ENCODE results near the gene ABHD13.
"Not testable (repeated sequence)": the region's sequence is repeated elsewhere in the genome, so short reads cannot be mapped to it uniquely, and the experiment has no call there.

The ABHD13 gene

DNA sequence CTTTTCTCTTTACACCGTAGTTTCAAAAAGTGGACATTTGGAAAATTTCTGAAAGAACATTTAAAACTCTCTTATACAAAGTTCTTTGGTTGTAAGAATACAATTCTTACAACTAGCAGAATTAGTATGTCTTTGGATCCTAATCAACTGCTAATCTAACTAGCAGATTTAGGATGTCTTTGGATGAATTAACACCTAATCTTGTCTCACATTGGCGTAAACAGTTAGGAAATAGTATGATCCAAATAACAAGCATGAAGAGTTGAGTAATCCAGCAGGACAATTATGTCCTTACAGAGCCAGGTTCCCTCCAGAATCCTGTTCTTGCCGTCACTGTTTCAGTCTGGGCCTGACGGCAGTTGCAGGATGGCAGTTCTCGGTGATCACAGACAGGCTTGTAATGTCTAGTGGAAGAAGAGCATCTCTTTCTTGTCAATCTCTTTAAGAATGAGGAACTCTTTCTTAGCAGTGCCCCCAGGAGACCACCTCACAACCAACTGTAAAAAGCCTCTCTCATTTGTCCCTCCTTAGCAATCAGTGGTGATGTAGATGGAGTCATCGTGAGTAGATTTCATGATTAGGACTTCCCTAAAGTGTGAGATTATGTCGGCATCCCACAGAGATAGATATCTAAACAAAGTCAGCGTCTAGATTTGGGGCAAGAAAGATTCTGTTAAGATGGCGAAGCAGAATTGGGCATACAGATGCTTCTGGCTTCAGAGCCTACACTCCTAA is 45.6 kb downstream of the ABHD13 start:
- no peak for DNase-seq (ENCODE audit: low spot score)
- TF ChIP-seq, protein P1, sequence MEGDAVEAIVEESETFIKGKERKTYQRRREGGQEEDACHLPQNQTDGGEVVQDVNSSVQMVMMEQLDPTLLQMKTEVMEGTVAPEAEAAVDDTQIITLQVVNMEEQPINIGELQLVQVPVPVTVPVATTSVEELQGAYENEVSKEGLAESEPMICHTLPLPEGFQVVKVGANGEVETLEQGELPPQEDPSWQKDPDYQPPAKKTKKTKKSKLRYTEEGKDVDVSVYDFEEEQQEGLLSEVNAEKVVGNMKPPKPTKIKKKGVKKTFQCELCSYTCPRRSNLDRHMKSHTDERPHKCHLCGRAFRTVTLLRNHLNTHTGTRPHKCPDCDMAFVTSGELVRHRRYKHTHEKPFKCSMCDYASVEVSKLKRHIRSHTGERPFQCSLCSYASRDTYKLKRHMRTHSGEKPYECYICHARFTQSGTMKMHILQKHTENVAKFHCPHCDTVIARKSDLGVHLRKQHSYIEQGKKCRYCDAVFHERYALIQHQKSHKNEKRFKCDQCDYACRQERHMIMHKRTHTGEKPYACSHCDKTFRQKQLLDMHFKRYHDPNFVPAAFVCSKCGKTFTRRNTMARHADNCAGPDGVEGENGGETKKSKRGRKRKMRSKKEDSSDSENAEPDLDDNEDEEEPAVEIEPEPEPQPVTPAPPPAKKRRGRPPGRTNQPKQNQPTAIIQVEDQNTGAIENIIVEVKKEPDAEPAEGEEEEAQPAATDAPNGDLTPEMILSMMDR (IDR thresholded peaks at IDR 0.05; ENCODE audit: extremely low read depth, missing control alignments), result no peak

DNA sequence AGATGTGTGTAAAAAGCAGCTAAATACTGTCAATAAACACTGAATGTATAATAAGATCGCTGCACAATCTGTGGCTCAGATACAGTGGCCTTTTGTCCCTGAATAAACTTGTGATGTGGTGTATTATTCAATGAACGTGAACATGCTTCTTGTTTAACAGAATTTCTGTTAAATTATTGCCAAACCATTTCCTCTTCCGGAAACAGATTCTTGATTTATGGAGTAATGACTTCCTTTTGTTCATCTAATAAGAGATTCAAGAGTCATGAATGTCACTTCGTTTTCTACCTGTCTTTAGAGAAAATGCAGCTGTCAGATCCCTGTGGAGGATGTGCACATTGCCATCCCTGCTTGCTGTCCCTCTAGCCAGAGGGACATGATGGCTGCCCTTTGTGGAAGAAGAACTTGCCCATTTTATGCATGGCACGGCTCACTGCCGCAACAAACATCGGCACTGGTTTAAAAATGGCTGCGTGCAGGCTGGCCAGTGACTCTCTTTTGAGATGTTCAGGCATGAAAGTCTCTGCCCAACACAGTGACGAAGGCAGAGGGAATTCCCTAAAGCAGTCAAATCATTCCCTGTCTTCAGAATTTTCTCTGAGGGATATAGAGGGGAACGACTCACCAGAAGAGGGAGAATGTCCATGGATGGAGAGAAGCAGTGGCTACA is 48.3 kb downstream of the ABHD13 start:
- DNase-seq (ENCODE audit: low spot score), result no peak

DNA sequence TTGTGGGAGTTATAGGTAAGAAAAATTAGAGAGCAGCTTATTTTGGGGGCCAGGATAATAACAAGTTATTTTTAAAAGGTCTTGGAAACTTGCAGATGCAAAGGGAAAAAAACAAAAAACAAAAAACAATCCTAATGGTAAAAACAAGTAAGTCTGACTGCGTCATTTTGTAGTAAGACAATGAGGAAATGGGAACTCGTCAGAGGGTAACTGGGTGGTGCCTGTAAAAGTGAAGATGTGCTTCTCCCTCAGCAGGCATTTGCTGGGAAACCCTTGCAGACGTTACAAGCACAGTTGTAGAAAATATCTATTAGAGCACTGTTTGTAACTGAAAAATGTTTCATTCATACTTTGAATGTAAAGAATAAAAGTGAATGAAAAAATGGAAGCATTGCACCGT is 49.2 kb downstream of the ABHD13 start:
- TF ChIP-seq, protein P1 (IDR thresholded peaks at IDR 0.05; ENCODE audit: extremely low read depth, missing control alignments), result no peak
- no peak for DNase-seq (ENCODE audit: low spot score)

More for the DNA sequence above, 48.3 kb downstream of the ABHD13 start:
- TF ChIP-seq, protein P1 (IDR thresholded peaks at IDR 0.05; ENCODE audit: extremely low read depth, missing control alignments), result no peak

DNA sequence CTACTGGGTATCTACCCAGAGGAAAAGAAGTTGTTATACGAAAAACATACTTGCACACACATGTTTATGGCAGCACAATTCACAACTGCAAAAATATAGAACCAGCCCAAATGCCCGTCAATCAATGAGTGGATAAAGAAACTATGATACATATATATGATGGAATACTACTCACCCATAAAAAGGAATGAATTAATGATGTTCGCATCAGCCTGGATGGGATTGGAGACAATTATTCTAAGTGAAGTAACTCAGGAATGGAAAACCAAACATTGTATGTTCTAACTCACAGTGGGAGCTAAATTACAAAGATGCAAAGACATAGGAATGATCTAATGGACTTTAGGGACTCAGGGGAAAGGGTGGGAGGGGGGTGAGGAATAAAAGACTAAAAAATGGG is 49.7 kb downstream of the ABHD13 start:
- not testable (repeated sequence) for DNase-seq (ENCODE audit: low spot score)

DNA sequence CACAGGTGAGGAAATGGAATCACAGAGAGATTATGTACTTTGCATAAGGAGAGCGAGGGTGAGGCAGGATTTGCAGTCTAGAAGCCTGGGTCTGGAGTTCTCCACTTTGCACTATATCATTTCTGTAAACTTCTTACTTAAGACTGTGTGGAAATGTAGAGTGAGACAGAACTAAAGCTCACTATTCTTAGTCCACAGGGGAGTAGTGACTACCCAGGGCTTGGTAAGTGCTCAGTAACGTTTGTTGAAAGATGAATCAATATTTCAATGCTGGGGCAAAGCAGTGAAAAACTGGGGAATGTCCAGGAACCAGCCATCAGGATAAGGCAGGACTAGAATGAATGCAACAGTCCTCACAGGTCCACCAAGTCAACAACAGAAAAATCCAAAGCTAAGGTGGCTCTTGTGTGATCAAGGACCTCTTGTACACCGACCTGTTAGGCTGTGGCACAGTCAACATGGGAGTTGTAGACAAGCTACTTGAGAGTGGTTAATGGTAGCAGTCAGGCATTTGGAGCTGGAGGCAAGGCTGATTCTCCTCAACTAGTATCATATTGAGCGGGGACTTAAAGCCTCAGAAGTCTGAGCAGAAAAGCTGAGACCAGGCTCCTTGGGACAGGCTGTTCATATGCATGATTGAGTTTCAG is 50.4 kb downstream of the ABHD13 start:
- DNase-seq (ENCODE audit: low spot score), result no peak
- TF ChIP-seq, protein P1 (IDR thresholded peaks at IDR 0.05; ENCODE audit: extremely low read depth, missing control alignments), result no peak

DNA sequence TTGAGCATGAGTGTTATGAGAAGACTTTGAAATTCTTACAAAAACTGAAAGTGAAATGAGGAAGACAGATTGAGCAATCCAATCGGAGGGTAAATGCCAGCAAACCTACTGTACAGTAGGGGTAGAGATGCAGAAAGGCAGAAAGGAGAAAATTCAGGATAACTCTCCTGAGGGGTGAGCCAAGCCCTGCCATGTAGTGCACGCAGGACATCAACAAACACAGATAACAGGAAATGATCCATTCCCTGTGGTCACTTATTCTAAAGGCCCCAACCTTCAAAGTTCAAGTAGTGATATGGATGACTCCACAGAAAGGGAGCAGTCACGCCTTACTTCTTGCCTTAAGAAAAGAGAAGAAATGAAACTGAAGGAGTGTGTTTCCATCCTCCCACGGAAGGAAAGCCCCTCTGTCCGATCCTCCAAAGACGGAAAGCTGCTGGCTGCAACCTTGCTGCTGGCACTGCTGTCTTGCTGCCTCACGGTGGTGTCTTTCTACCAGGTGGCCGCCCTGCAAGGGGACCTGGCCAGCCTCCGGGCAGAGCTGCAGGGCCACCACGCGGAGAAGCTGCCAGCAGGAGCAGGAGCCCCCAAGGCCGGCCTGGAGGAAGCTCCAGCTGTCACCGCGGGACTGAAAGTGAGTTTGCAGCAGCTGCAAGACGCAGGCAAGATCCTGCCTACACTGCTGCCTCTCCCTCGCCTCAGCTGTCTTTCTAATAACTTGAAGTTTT is 51.6 kb downstream of the ABHD13 start, which contains the start of gene TNFSF13B:
TSS of gene TNFSF13B (plus strand) at position 118 of the 728 bp plus-strand sequence. CDS start at position 296, 178 bp downstream.
- peak; percentile 47 for DNase-seq (ENCODE audit: low spot score)
- TF ChIP-seq, protein P1 (IDR thresholded peaks at IDR 0.05; ENCODE audit: extremely low read depth, missing control alignments), result no peak

DNA sequence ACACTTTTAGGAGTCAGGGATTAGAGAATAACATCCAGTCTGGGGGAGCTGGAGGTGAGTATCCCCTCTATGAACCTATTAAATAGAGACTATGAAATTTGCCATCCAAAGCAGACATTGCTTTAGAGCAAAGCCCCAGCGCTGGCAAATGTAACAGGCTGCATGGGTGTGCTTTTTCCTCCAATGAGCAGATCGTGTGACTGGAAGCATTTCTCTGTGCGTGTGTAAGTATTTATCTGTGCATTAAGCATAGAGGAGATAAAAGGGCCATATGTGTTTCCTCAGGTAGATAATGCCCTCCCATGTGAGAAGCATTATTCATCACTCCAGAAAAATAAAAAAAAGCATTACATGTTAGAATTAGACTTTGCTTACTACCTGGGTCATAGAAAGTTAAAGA is 52.2 kb downstream of the ABHD13 start:
- TF ChIP-seq, protein P1 (IDR thresholded peaks at IDR 0.05; ENCODE audit: extremely low read depth, missing control alignments), result no peak
- no peak for DNase-seq (ENCODE audit: low spot score)

All from GM20000 (cell line).